ENCODE data around the gene VLDLR. TPM values are rescaled to one million over a fixed set of nuclear protein-coding genes. Genes with fewer than 3 reads are reported as not detected.

Gene VLDLR
- total RNA-seq, 2 donors from 2014 or later, result 6.6 to 16.9 TPM

- Histone ChIP-seq H3K4me1 (ENCODE audit: control insufficient read depth in 1 of 2, low read depth in 2 of 2) (no peaks in the 10 kb centered on the region), H3K9me3 (no peaks in the 10 kb centered on the region), H3K36me3 (no peaks in the 10 kb centered on the region), H3K4me3 (no peak overlapping the region), H3K27ac (no peak overlapping the region), H3K27me3 (replicated peaks; ENCODE audit: insufficient read depth) (no peaks in the 10 kb centered on the region)
- DNase-seq (ENCODE audit: low spot score) (no peak), ATAC-seq (ENCODE audit: insufficient number of reproducible peaks, low FRiP score, low read depth) (no peak)
- no peak for TF ChIP-seq CTCF (IDR thresholded peaks at IDR 0.05)
These were observed 10.6 kb upstream of the VLDLR start for GRCh38 chr9:2610985-2611384.

GRCh38 chr9:2611961-2612360, 9.6 kb upstream of the VLDLR start:
- ATAC-seq (ENCODE audit: insufficient number of reproducible peaks, low FRiP score, low read depth) (no peak), DNase-seq (ENCODE audit: low spot score) (no peak)
- Histone ChIP-seq H3K27me3 (replicated peaks; ENCODE audit: insufficient read depth) (no peaks in the 10 kb centered on the region), H3K36me3 (no peaks in the 10 kb centered on the region), H3K9me3 (no peaks in the 10 kb centered on the region), H3K4me3 (no peak overlapping the region), H3K4me1 (ENCODE audit: control insufficient read depth in 1 of 2, low read depth in 2 of 2) (no peaks in the 10 kb centered on the region), H3K27ac (no peak overlapping the region)
- no peak for TF ChIP-seq CTCF (IDR thresholded peaks at IDR 0.05)

- H3K4me3 ChIP-seq, result no peak overlapping the region
- ATAC-seq (ENCODE audit: insufficient number of reproducible peaks, low FRiP score, low read depth), result no peak
- H3K27me3 ChIP-seq (replicated peaks; ENCODE audit: insufficient read depth), result no peaks in the 10 kb centered on the region
- no peak overlapping the region for H3K27ac ChIP-seq
- TF ChIP-seq CTCF (IDR thresholded peaks at IDR 0.05), result no peak
- no peaks in the 10 kb centered on the region for H3K9me3 ChIP-seq
- DNase-seq (ENCODE audit: low spot score), result no peak
- H3K4me1 ChIP-seq (ENCODE audit: control insufficient read depth in 1 of 2, low read depth in 2 of 2), result no peaks in the 10 kb centered on the region
- no peaks in the 10 kb centered on the region for H3K36me3 ChIP-seq
These were observed 7.8 kb upstream of the VLDLR start for GRCh38 chr9:2613730-2614271.

DNA sequence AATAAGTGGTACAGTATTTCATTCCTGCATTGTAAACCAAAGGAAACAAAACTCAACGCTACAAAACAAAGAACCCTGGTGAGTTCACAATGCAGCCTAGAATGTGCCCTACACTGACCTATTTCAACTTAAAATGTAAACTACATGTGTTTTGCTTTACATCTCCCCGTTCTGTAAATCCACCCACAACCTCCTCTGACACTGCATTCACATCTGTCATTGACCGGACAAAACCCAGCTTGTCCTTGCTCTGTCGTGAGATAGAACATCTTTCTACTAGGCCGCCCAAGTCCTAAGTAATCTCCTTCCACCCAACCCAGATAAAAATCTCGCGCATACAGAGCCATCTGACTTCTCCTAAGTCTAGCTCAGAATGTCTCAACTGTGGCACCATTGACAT, 6.1 kb upstream of the VLDLR start:
- no peaks in the 10 kb centered on the region for H3K9me3 ChIP-seq
- H3K36me3 ChIP-seq, result no peaks in the 10 kb centered on the region
- ATAC-seq (ENCODE audit: insufficient number of reproducible peaks, low FRiP score, low read depth), result no peak
- DNase-seq (ENCODE audit: low spot score), result no peak
- H3K27ac ChIP-seq, result no peak overlapping the region
- no peak for TF ChIP-seq CTCF (IDR thresholded peaks at IDR 0.05)
- H3K27me3 ChIP-seq (replicated peaks; ENCODE audit: insufficient read depth), result no peaks in the 10 kb centered on the region
- H3K4me1 ChIP-seq (ENCODE audit: control insufficient read depth in 1 of 2, low read depth in 2 of 2), result no peaks in the 10 kb centered on the region
- H3K4me3 ChIP-seq, result no peak overlapping the region

- Histone ChIP-seq H3K9me3 (no peaks in the 10 kb centered on the region), H3K36me3 (no peaks in the 10 kb centered on the region), H3K27me3 (replicated peaks; ENCODE audit: insufficient read depth) (no peaks in the 10 kb centered on the region), H3K27ac (no peak overlapping the region), H3K4me1 (ENCODE audit: control insufficient read depth in 1 of 2, low read depth in 2 of 2) (no peaks in the 10 kb centered on the region), H3K4me3 (no peak overlapping the region)
- ATAC-seq (ENCODE audit: insufficient number of reproducible peaks, low FRiP score, low read depth) (no peak), DNase-seq (ENCODE audit: low spot score) (no peak)
- TF ChIP-seq CTCF (IDR thresholded peaks at IDR 0.05), result no peak
These were observed 4.8 kb upstream of the VLDLR start for GRCh38 chr9:2616692-2617377.
